Activated CD4-positive, alpha-beta memory T cell treated with anti-CD3 and anti-CD28 coated beads, Interleukin-2, amount 10 ng/mL, durations not matched to agents 7 days and 5 days (primary cell): Measurements from ENCODE around the gene USP36. TPM values are rescaled to one million over a fixed set of nuclear protein-coding genes. Genes with fewer than 3 reads are reported as not detected.

Experiments used
- CTCF ChIA-PET: fragments of 350-600 bp; sonication (Branson Sonifier 250); formaldehyde crosslinking; loops from one replicate; lab custom pipeline; 2021; ENCODE audit warnings: antibody characterized with exemption, inconsistent platforms; lab: Charles Lee
- POLR2A ChIA-PET: fragments of 350-600 bp; sonication (Branson Sonifier 250); formaldehyde crosslinking; loops from one replicate; lab custom pipeline; 2021; ENCODE audit warnings: antibody characterized with exemption; lab: Charles Lee
- DNase-seq: peaks from one replicate; pipeline ENCODE4 v3.0.0-alpha.2; 2020
- H3K27ac Mint-ChIP-seq: one replicate; pipeline ENCODE4 v1.8.0; 2021; ENCODE audit warnings: mild to moderate bottlenecking, mixed read lengths
- H3K27me3 Mint-ChIP-seq: one replicate; pipeline ENCODE4 v1.8.0; 2021; ENCODE audit warnings: mixed read lengths
- H3K36me3 Mint-ChIP-seq: one replicate; pipeline ENCODE4 v1.8.0; 2021; ENCODE audit warnings: low read depth, mixed read lengths
- H3K4me1 Mint-ChIP-seq: one replicate; pipeline ENCODE4 v1.8.0; 2021; ENCODE audit warnings: mixed read lengths
- H3K4me3 Mint-ChIP-seq: one replicate; pipeline ENCODE4 v1.8.0; 2021; ENCODE audit warnings: mild to moderate bottlenecking, mixed read lengths
- H3K9me3 Mint-ChIP-seq: one replicate; pipeline ENCODE4 v1.8.0; 2021; ENCODE audit warnings: mixed read lengths
- total RNA-seq, 2 experiments: library from RNA; stranded (reverse); gene quantifications; one replicate each; pipeline ENCODE4 v1.2.3, GENCODE V29; 2021

Gene USP36
- total RNA-seq, 2 experiments from 2014 or later = 95.4 to 96.8 TPM

GRCh38 chr17:78800132-78800931 is 40.3 kb downstream of the USP36 start:
- peaks cover 78% of the 10 kb centered on the region for H3K4me1 Mint-ChIP-seq
- ChIA-PET CTCF (interaction anchor here (0.7 to 2.3 kb wide), 5 partner anchors 11 to 1358 kb away, joined by 3 to 10 read pairs (median 4); no protein-coding TSS in a partner anchor), POLR2A (interaction anchor here (0.7 to 2.4 kb wide), 4 partner anchors 11 to 92 kb away, joined by 3 to 16 read pairs (median 4); no protein-coding TSS in a partner anchor)
- H3K4me3 Mint-ChIP-seq = no peak overlapping the region
- no peaks in the 10 kb centered on the region for H3K27me3 Mint-ChIP-seq
- H3K36me3 Mint-ChIP-seq = peaks cover 81% of the 10 kb centered on the region
- H3K27ac Mint-ChIP-seq = peak overlapping the region; percentile 18
- H3K9me3 Mint-ChIP-seq = no peaks in the 10 kb centered on the region
- DNase-seq = no peak

GRCh38 chr17:78798695-78799559 is 41.7 kb downstream of the USP36 start:
- H3K36me3 Mint-ChIP-seq = peaks cover 87% of the 10 kb centered on the region

GRCh38 chr17:78797691-78798585 is 42.7 kb downstream of the USP36 start:
- ChIA-PET CTCF (interaction anchor here (1.0 to 1.1 kb wide), 2 partner anchors 13 to 301 kb away, joined by 3 to 4 read pairs; no protein-coding TSS in a partner anchor), POLR2A (interaction anchor here (1.0 to 2.4 kb wide), 5 partner anchors 9 to 72 kb away, joined by 3 to 16 read pairs (median 5); no protein-coding TSS in a partner anchor)
- no peaks in the 10 kb centered on the region for H3K27me3 Mint-ChIP-seq
- H3K27ac Mint-ChIP-seq = peak overlapping the region; percentile 18
- no peak for DNase-seq
- peaks cover 72% of the 10 kb centered on the region for H3K4me1 Mint-ChIP-seq
- peaks cover 84% of the 10 kb centered on the region for H3K36me3 Mint-ChIP-seq
- no peaks in the 10 kb centered on the region for H3K9me3 Mint-ChIP-seq
- no peak overlapping the region for H3K4me3 Mint-ChIP-seq

More at GRCh38 chr17:78798695-78799559, 41.7 kb downstream of the USP36 start:
- ChIA-PET POLR2A (interaction anchor here (0.8 to 2.4 kb wide), 5 partner anchors 10 to 91 kb away, joined by 3 to 16 read pairs (median 5); no protein-coding TSS in a partner anchor), CTCF (interaction anchor here (0.8 to 2.3 kb wide), 7 partner anchors 8 to 302 kb away, joined by 3 to 10 read pairs (median 4); no protein-coding TSS in a partner anchor)
- H3K4me1 Mint-ChIP-seq = peaks cover 77% of the 10 kb centered on the region
- peak overlapping the region; percentile 37 for H3K4me3 Mint-ChIP-seq
- peak overlapping the region; percentile 86 for H3K27ac Mint-ChIP-seq
- no peaks in the 10 kb centered on the region for H3K9me3 Mint-ChIP-seq
- no peaks in the 10 kb centered on the region for H3K27me3 Mint-ChIP-seq
- DNase-seq = no peak

GRCh38 chr17:78797213-78797612 is 43.4 kb downstream of the USP36 start:
- ChIA-PET CTCF (interaction anchor here (1.0 to 1.1 kb wide), 2 partner anchors 12 to 49 kb away, joined by 3 to 4 read pairs; no protein-coding TSS in a partner anchor), POLR2A (interaction anchor here (1.8 kb wide), 1 partner anchor 12 kb away, joined by 5 read pairs; no protein-coding TSS in a partner anchor)
- Mint-ChIP-seq H3K4me1 (peaks cover 65% of the 10 kb centered on the region), H3K27me3 (no peaks in the 10 kb centered on the region), H3K36me3 (peaks cover 77% of the 10 kb centered on the region), H3K9me3 (no peaks in the 10 kb centered on the region), H3K4me3 (no peak overlapping the region), H3K27ac (no peak overlapping the region)
- no peak for DNase-seq

GRCh38 chr17:78796517-78796900 is 44.1 kb downstream of the USP36 start:
- H3K4me3 Mint-ChIP-seq = no peak overlapping the region
- peaks cover 81% of the 10 kb centered on the region for H3K36me3 Mint-ChIP-seq
- DNase-seq = no peak
- ChIA-PET CTCF (interaction anchor here (1.1 kb wide), 1 partner anchor 48 kb away, joined by 3 read pairs; no protein-coding TSS in a partner anchor), POLR2A (interaction anchor here (0.5 to 1.8 kb wide), 2 partner anchors 9 to 12 kb away, joined by 3 to 5 read pairs; no protein-coding TSS in a partner anchor)
- peaks cover 66% of the 10 kb centered on the region for H3K4me1 Mint-ChIP-seq
- H3K27ac Mint-ChIP-seq = no peak overlapping the region
- H3K27me3 Mint-ChIP-seq = no peaks in the 10 kb centered on the region
- H3K9me3 Mint-ChIP-seq = no peaks in the 10 kb centered on the region

- Mint-ChIP-seq H3K36me3 (peaks cover 78% of the 10 kb centered on the region), H3K27ac (no peak overlapping the region)
- POLR2A ChIA-PET = interaction anchor here (0.5 to 2.0 kb wide), 4 partner anchors 8 to 16 kb away, joined by 3 to 5 read pairs (median 4); partner anchors contain the start of gene CYTH1
Measured at GRCh38 chr17:78795861-78796516, 44.6 kb downstream of the USP36 start.

GRCh38 chr17:78794864-78795640 is 45.6 kb downstream of the USP36 start:
- no peak for DNase-seq
- Mint-ChIP-seq H3K27me3 (no peaks in the 10 kb centered on the region), H3K36me3 (peaks cover 78% of the 10 kb centered on the region), H3K4me3 (no peak overlapping the region), H3K27ac (peak overlapping the region; percentile 17), H3K4me1 (peaks cover 67% of the 10 kb centered on the region), H3K9me3 (no peaks in the 10 kb centered on the region)
- ChIA-PET POLR2A (interaction anchor here (0.7 to 2.0 kb wide), 2 partner anchors 13 to 15 kb away, joined by 3 to 5 read pairs; partner anchors contain the start of gene CYTH1), CTCF (interaction anchor here (0.8 kb wide), 1 partner anchor 25 kb away, joined by 3 read pairs; no protein-coding TSS in a partner anchor)

More at GRCh38 chr17:78795861-78796516, 44.6 kb downstream of the USP36 start:
- DNase-seq = no peak
- peaks cover 67% of the 10 kb centered on the region for H3K4me1 Mint-ChIP-seq
- H3K4me3 Mint-ChIP-seq = no peak overlapping the region
- H3K9me3 Mint-ChIP-seq = no peaks in the 10 kb centered on the region
- CTCF ChIA-PET = interaction anchor here (0.8 to 1.1 kb wide), 2 partner anchors 24 to 47 kb away, joined by 3 read pairs; no protein-coding TSS in a partner anchor
- no peaks in the 10 kb centered on the region for H3K27me3 Mint-ChIP-seq

GRCh38 chr17:78794399-78794798 is 46.2 kb downstream of the USP36 start:
- Mint-ChIP-seq H3K27me3 (no peaks in the 10 kb centered on the region), H3K36me3 (peaks cover 72% of the 10 kb centered on the region), H3K27ac (no peak overlapping the region), H3K9me3 (no peaks in the 10 kb centered on the region), H3K4me3 (no peak overlapping the region), H3K4me1 (peaks cover 68% of the 10 kb centered on the region)
- ChIA-PET CTCF (no interaction called here), POLR2A (interaction anchor here (1.0 to 2.0 kb wide), 3 partner anchors 10 to 35 kb away, joined by 3 to 5 read pairs (median 3); no protein-coding TSS in a partner anchor)
- DNase-seq = no peak

GRCh38 chr17:78793968-78794367 is 46.6 kb downstream of the USP36 start:
- H3K4me3 Mint-ChIP-seq = no peak overlapping the region
- peak overlapping the region; percentile 13 for H3K27ac Mint-ChIP-seq
- H3K9me3 Mint-ChIP-seq = no peaks in the 10 kb centered on the region
- no peaks in the 10 kb centered on the region for H3K27me3 Mint-ChIP-seq
- DNase-seq = no peak
- H3K4me1 Mint-ChIP-seq = peaks cover 68% of the 10 kb centered on the region
- H3K36me3 Mint-ChIP-seq = peaks cover 68% of the 10 kb centered on the region
- ChIA-PET POLR2A (interaction anchor here (1.0 to 2.0 kb wide), 3 partner anchors 9 to 35 kb away, joined by 3 to 5 read pairs (median 3); no protein-coding TSS in a partner anchor), CTCF (no interaction called here)

- Mint-ChIP-seq H3K36me3 (peaks cover 62% of the 10 kb centered on the region), H3K9me3 (no peaks in the 10 kb centered on the region), H3K4me1 (peaks cover 66% of the 10 kb centered on the region), H3K27me3 (no peaks in the 10 kb centered on the region), H3K4me3 (no peak overlapping the region), H3K27ac (no peak overlapping the region)
- POLR2A ChIA-PET = interaction anchor here (0.8 to 1.4 kb wide), 3 partner anchors 9 to 36 kb away, joined by 3 read pairs; no protein-coding TSS in a partner anchor
- no peak for DNase-seq
- CTCF ChIA-PET = no interaction called here
Measured at GRCh38 chr17:78793415-78793814, 47.2 kb downstream of the USP36 start.
